GM12874 (cell line): Measurements from ENCODE around the gene PRH2.

Source experiments
- TF ChIP-seq, protein P1 (sequence below): IDR thresholded peaks from 2 replicates; pipeline ENCODE4 v1.5.1; 2011; ENCODE audit warnings: low read depth, mild to moderate bottlenecking, control low read depth, low read length, moderate library complexity; ENCODE audit not compliant: insufficient read depth

PRH2 gene

DNA sequence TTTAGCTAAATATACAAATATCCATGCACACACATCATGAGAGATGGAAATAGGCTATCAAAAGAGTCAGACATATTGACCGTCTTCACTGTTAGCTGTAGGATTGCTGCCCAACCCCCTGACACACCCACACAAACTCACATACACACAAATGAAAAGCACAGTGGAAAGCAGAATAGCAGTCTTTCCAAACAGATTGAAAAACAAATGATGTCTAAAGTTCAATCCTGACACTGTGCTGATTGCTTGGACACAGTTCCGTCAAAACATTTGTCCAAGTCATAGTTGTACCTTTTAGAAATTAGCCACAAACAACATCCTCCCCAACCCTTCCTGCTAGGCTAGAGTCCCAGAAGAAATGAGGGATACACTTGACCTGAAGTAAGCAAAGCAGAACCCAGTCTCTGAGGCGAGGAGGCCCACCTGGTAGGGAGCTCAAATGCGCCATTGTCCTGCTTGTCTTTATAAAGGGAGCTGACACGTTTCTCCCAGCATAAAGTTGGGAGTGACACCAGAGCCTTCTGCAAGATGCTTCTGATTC is at the start of gene PRH2:
Gene PRH2 (plus strand): TSS at position 491 of the 541 bp plus-strand sequence. CDS start 38 bp downstream, at position 529.
- TF ChIP-seq, protein P1, sequence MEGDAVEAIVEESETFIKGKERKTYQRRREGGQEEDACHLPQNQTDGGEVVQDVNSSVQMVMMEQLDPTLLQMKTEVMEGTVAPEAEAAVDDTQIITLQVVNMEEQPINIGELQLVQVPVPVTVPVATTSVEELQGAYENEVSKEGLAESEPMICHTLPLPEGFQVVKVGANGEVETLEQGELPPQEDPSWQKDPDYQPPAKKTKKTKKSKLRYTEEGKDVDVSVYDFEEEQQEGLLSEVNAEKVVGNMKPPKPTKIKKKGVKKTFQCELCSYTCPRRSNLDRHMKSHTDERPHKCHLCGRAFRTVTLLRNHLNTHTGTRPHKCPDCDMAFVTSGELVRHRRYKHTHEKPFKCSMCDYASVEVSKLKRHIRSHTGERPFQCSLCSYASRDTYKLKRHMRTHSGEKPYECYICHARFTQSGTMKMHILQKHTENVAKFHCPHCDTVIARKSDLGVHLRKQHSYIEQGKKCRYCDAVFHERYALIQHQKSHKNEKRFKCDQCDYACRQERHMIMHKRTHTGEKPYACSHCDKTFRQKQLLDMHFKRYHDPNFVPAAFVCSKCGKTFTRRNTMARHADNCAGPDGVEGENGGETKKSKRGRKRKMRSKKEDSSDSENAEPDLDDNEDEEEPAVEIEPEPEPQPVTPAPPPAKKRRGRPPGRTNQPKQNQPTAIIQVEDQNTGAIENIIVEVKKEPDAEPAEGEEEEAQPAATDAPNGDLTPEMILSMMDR = no peak

DNA sequence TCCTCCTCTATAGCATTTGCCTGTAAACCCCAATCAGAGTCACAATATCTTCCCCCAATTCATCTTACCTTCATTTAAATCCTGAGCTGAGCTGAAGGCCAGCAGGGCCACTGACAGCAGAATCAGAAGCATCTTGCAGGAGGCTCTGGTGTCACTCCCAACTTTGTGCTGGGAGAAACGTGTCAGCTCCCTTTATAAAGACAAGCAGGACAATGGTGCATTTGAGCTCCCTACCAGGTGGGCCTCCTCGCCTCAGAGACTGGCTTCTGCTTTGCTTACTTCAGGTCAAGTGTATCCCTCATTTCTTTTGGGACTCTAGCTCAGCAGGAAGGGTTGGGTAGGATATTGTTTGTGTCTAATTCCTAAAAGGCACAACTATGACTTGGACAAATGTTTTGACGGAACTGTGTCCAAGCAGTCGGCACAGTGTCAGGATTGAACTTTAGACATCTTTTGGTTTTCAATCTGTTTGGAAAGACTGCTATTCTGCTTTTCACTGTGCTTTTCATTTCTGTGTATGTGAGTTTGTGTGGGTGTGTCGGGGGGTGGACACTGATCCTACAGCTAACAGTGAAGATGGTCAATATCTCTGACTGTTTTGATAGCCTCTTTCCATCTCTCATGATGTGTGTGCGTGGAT is 44.8 kb upstream of the PRH2 start, which contains the start of gene PRH1:
Gene PRH1 (minus strand): TSS at position 170 of the 640 bp plus-strand sequence. CDS start 38 bp downstream, at position 132.
- TF ChIP-seq, protein P1 = no peak

DNA sequence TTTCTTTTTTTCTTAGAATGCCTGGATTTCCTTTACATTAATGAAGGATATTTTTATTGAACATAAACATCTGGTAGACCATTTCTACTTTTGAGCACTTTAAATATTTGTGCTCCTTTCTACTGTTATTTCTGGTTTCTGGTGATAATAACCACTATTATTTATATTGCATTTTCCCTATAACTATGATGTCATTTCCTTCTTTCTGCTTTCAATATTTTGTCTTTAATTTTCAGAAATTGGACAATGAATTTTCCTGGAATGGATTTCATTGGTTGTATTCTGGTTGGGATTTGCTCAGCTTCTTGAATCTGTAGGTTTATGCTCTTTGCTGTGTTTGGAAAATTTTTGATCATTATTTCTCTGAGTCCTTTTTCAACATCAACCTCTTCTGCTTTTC is 39.8 kb upstream of the PRH2 start:
- TF ChIP-seq, protein P1 = no peak

DNA sequence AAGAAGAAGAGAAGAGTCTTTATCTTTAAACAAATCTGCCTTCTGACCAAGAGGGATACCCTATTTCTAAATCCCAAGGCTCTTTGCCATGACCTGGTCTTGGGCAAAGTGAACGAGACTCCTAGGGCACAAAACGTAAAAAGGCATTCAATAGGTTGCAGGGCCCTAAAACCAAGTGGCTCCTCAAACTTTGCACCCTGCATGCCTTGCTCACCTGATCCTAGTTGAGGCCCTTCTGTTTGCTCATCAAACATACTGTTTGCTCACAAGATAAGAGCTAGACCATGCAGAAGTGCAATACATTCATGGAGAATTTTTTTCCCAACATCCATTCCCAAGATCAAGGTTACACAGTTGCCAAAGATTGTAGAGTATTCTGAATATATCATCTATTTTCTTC is 37.1 kb upstream of the PRH2 start:
- TF ChIP-seq, protein P1 = no peak

DNA sequence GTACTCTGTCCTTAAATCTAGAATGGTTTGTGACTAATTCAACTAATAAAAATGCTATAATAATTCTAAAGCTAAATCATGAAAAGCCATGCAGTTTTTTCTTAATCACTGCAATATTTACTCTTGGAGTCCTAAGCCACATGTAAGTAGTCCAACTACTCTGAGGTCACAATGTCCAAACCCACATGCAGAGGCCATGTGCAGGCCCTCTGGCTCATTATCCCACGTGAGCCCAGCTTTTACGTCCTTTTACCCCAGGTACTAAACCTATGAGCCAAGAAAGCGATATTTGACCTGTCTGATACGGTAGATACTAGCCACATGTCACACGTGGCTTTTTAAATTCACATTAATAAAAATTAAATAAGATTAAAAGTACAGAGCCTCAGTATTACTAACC is 32.2 kb upstream of the PRH2 start:
- TF ChIP-seq, protein P1 = no peak

DNA sequence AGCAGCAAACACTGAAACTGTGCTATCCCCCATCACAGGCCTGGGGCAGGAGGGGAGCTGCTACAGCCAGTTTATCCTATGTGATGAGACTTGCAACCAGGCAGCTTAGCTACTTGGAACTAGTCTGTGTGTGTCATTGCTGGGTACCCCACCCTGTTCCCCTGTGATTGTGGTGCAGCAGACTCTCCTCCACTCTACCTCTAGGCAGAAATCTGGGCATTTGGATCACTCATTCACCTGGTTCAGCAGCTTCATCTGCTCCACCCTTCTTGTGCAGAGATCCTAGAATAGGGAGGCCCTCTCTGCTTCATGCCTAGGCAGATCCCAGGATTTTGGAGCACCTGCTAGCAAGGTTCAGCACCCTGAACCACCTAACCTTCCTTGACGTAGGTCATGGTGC is 28.5 kb upstream of the PRH2 start:
- TF ChIP-seq, protein P1 = no peak

DNA sequence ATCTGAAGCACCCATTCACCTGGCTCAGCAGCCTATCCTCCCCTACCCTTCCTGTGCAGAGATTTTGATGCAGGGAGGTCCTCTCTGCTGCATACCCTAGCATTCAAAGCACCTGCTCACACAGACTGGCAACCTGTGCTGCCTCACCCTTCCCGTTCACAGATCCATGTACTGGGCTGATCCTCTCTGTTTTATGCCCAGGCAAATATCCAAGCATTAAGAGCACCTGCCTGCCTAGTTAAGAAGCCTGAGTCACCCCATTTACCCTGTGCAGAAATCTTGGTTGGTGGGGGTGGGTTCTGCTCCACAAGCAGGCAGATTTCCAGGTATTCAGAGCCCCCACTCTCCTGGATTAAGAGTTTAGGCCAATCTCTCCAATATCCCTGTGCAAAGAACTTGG is 28.1 kb upstream of the PRH2 start:
- TF ChIP-seq, protein P1 = no peak
